ENCODE results near the gene CDC42BPB.
A peak's percentile ranks its signal among the peaks of the same experiment; 100 is the strongest.
"Not testable (repeated sequence)": the region's sequence is repeated elsewhere in the genome, so short reads cannot be mapped to it uniquely, and the experiment has no call there.

CDC42BPB gene

GRCh38 chr14:102896735-102897134 lies 160.6 kb downstream of the CDC42BPB start:
- not testable (repeated sequence) for DNase-seq

GRCh38 chr14:102893452-102893851 lies 163.9 kb downstream of the CDC42BPB start:
- no peak for DNase-seq

- no peak for DNase-seq
Measured at GRCh38 chr14:102892651-102893050, 164.7 kb downstream of the CDC42BPB start.

GRCh38 chr14:102891556-102891955 lies 165.8 kb downstream of the CDC42BPB start:
- no peak for DNase-seq

- no peak for DNase-seq
Measured at GRCh38 chr14:102891111-102891510, 166.2 kb downstream of the CDC42BPB start.

GRCh38 chr14:102889615-102890014 lies 167.7 kb downstream of the CDC42BPB start:
- DNase-seq: no peak

GRCh38 chr14:102888748-102889147 lies 168.6 kb downstream of the CDC42BPB start:
- DNase-seq: no peak

GRCh38 chr14:102885737-102886447 lies 171.5 kb downstream of the CDC42BPB start:
- DNase-seq: no peak

- DNase-seq: peak in 1 of 2 experiments; percentile 14
Measured at GRCh38 chr14:102883554-102883953, 173.8 kb downstream of the CDC42BPB start.

- peak; percentile 32 to 46 for DNase-seq
Measured at GRCh38 chr14:102883089-102883541, 174.2 kb downstream of the CDC42BPB start.

Measured in activated CD4-positive, alpha-beta T cell treated with anti-CD3 and anti-CD28 coated beads, Interleukin-2, amount 50 U/mL, for 48 hours (primary cell).